Stimulated activated CD4-positive, alpha-beta T cell treated with anti-CD3 and anti-CD28 coated beads, Interleukin-4, amount 100 ng/mL, for 24 hours (primary cell): Measurements from ENCODE around the gene AGMO.
"Not testable (repeated sequence)": the region's sequence is repeated elsewhere in the genome, so short reads cannot be mapped to it uniquely, and the experiment has no call there.

Source experiments
- DNase-seq: peaks from one replicate; pipeline ENCODE4 v3.0.0-alpha.2; 2020

AGMO gene

DNA sequence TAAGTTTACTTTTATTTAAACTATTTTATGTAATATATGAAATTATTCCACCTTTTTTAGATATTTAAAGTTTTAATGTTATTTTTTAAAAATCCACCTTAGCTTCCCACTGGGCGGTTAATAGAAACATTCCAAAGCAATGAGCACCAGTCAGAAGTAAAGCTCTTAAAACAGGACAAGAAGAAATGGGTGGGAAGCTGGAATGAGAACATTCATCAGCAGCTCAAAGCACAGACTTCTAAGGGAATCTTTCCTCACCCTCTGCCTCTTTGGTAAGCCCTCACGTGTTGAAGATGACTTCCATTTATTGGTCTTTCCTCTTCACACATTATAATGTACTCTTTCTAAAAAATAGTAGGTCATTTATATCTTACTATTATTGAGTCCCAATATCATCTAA, 3.1 kb downstream of the AGMO start:
- DNase-seq: no peak

DNA sequence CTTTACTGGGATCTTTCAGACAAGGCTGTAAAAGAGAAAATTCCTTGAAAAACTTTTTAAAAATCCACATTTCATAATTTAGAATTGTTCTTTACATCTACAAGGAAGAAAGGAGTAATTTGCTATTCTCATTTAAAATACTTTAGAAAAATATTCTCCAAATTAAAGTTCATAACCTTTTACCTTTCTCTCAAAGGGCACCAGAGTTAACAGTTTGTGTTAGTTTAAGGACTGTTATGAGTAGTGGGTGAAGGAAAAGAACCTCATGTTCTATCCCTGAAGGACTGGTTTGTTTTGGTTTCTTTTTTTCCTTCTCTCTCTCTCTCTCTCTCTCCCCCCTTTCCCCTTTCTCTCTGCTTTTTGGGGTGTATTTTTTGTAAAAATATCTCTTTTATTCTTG, 4.1 kb downstream of the AGMO start:
- no peak for DNase-seq

DNA sequence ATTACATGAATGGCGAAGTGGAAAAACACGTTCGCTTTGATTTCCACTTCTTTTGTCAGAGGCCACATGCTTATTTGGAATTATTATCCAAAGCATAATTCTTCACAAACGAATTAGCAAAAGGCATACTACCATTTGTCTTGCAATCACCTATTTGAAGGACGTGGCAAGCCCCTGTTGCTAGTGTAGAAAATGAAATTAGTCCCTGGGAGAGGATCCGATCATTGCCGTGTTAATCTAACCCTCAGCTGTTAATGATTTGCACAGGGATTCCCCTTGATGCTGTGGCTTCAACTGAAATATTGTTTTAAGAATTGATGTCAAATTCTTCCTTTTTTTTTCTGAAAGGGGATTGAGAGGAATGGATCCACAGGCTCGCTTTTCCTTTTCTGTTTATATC, 4.6 kb downstream of the AGMO start:
- no peak for DNase-seq

DNA sequence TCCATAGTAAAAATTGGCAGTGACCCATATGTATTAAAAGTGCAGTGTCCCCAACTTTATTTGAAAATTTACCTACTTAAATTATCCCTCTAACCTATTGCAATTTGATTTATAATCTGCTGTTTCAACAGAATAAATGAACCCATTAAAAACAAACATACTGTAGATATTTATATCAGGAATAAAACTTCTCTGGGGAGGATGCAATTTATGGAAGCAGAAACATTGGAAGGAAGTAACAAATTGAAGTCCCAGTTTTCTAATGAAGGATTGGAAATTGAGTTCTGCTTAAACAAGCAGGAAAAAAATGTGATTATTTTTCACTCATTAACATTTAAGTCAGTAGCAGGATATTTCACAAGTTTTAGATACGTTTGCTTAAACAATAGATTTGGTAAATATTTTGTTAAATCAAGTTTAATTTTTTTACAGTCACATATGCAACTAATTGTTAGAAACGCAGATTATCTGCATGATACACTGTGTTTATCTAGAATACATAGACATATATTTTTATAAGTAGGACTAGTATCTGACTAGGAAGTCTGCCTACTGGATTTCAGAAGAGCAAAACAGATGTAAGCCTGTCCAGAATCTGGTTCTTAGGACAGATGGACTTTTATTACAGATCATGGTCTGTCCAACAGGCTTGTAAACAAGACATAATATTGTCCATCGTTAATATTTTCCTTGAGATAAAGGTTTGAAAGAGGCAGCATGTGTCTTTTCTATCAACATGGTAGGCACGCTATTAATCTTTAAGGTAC, 5.3 kb downstream of the AGMO start:
- no peak for DNase-seq

DNA sequence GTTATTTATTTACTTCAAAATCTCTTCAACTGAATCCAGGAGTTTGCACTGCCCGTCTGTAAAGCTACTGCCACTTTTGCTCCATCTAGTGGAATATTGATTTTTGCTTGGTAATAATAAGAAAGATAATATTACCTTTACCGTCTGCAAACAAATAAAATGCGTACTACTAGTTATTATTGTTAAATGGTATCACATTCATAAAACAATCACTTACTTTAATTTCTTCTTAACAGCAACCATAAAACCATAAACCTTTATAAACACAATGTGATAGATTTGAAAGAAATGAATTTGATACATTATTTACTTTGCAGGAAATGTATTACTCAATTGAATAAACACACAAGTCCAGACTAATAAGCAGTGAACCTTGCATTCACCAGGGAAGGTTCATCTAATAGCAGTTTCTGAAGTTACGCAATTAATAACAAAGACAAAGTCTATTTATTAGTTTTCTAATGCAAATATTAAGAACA, 6.4 kb downstream of the AGMO start:
- DNase-seq: no peak

DNA sequence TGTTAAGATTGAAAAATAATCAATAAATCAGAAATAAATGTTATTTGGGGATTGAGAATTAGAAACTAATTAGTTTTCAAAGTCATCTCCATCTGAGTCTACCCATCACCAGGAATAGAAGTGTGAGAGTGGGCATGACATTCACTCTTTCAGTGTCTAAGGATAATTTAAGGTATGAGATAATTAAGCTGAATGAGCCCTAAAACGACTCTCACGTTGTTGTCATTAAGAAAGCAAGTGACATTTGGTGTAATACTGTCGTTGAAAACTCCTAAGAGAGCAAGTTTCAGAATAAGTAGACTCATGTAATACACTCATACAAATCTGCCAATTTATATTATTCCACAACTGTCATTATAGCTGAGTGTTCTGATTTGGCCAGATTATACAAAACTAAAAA, 7.1 kb downstream of the AGMO start:
- no peak for DNase-seq

DNA sequence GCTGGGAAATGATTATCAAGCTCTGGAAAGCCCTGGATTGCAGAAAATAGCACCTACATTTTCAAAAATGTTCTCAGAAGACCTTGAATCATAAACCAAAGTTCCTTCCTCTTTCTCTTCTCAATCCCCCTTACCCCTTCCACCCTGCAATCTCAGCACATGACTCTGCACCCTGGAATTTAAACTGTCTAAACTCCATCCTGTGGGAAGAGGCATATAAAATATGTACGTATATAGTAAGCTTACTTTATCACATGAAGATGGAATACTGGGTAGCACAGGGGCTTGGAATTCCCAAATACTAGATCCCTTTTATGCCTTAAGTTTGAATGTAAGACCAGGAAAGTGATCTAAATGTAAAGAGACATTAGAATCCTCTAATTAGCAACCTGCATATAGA, 7.7 kb downstream of the AGMO start:
- no peak for DNase-seq

DNA sequence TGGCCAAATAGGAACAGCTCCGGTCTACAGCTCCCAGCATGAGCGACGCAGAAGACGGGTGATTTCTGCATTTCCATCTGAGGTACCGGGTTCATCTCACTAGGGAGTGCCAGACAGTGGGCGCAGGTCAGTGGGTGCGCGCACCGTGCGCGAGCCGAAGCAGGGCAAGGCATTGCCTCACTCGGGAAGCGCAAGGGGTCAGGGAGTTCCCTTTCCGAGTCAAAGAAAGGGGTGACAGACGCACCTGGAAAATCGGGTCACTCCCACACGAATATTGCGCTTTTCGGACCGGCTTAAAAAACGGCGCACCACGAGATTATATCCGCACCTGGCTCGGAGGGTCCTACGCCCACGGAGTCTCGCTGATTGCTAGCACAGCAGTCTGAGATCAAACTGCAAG, 14.5 kb downstream of the AGMO start:
- not testable (repeated sequence) for DNase-seq

DNA sequence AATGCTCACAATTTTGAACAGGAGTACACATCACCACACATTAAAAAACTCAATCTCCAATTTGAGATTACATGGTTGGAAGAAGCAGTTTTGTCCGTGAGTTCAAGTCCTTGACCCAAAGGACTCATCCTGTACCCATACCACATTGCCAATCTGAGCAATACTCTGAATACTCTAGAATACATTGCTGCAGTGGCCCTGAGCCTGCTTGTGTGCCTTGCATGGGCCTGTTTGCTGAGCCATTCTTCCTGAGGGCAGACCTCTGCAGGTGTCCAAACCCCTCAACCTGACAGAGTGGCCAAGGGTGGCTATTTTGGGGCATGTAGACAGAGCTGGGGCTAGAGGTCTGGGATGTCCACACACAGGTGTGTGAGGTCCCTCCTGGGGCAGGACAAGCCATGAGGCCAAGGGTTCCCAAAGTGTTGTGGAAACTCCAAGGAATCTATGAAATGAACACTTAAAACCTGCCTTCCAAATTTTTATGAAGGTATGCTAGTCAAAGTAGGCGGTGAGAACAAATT, 15.5 kb downstream of the AGMO start:
- no peak for DNase-seq

DNA sequence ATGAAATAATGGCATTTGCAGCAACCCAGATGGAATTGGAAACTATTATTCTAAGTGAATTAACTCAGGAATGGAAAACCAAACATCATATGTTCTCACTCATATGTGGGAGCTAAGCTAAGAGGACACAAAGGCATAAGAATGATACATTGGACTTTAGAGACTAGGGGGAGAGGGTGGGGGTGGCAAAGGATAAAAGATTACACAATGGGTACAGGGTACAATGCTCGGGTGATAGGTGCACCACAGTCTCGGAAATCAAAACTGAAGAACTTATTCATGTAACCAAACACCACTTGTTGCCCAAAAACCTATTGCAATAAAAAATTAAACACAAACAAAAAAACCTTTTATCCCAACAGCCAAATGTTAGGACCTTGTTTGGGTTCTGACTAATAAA, 17.8 kb downstream of the AGMO start:
- DNase-seq: no peak

DNA sequence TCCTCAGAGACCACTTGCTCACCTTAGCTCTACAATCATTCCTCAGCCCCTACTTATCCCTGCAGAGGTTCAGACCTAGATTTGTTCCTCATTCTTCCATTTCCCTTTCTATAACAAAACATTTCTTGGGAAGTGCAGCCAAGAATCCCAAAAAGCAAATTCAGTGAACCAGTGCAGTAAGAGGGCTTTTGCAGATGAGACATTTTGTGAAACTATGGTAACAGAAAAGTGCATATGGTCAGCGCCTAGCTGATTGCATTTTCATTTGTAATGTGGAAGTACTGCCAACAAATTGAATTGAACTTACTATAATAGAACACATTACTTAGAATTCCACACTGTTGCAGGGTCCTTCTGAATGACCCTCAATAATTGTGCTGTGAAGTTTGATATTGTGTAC, 18.6 kb downstream of the AGMO start:
- DNase-seq: no peak

DNA sequence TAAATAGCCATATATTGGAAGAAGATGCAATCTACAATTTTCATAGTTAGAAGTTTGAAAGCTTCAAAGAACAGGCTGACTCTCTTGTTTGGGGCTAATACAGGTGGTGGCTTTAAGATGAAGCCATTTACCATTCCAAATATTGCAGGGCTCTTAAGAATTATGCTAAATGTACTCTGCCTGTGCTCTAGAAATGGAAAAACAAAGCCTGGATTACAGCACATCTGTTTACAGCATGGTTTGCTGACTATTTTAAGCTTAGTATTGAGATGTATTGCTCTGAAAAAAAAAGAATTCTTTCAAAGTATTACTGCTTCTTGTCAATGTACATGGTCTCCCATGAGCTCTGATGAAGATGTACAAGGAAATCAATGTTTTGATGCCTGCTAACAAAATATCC, 34.2 kb downstream of the AGMO start:
- DNase-seq: no peak

DNA sequence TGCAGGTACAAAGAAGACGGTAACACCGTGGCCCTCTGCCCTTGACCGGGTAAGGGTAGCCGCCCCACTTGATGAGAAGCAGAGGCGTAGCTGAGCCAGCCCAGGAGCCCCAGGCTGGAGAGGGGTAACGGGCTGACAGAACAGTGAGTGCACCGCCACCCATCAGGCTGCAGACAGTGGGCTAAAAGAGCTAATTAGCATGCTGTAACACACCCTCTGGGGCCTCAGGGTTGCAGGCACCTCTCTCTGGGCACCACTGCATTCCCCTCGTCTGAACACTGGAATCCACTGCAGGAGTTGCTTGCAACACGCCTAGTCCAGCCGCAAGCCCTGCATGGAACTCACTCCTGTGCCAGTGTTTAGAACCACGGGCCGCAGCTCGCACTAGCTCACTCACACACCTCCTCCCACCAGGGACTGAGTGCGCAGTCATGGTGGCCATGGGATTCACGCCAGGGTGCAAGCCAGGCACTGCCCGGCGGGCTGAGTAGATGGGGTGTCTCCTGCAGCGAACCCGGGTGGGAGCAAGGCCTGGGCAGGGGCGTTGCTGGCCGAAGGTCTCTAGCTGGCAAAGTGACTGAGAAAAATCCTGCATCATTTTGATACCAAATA, 36.1 kb downstream of the AGMO start:
- DNase-seq: no peak

DNA sequence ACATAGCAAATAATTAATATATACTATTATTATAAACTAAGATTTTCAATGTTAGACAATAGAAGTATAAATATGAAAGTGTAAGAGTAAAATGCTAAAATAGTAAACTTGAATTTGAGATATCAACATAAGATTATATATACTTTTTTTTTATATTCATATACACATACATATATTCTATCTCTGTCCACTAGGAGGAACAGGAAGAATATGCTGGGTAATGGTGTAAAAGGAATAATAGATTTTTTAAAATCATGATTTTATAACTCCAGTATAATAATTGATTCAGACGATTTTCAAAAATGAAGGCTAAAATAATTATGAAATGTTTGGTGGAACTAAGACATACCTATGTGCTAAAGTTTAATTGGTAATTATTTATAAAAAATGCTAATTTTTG, 37.7 kb downstream of the AGMO start:
- no peak for DNase-seq

DNA sequence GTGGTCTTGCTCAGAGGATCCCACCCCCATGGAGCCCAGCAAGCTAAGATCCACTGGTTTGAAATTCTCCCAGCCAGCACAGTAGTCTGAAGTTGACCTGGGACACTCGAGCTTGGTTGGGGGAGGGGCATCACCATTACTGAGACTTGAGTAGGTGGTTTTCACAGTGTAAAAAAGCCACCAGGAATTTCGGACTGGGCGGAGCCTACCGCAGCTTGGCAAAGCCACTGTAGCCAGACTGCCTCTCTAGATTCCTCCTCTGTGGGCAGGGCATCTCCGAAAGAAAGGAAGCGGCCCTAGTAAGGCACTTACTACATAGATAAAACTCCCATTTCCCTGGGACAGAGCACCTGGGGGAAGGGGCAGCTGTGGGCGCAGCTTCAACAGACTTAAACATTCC, 44.0 kb downstream of the AGMO start:
- DNase-seq: not testable (repeated sequence)

DNA sequence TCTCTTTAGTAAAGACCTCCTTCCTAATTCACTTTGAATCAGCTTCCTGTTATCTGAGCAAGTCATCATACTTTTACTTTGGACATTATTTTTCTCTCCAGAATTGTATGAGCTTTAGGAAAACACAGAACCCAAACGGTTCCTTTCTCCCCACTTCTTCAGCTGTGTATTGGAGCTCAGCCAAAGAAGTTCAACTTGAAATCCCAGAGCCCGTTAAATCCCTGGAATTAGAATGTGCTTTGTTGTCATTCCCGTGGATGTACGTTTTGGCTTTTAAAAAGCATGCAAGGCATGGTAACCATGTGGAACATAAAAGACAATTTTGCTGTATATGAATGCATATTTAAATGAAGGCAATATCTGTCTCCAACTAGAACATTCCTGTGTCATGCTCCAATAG, 46.6 kb downstream of the AGMO start:
- DNase-seq: no peak

DNA sequence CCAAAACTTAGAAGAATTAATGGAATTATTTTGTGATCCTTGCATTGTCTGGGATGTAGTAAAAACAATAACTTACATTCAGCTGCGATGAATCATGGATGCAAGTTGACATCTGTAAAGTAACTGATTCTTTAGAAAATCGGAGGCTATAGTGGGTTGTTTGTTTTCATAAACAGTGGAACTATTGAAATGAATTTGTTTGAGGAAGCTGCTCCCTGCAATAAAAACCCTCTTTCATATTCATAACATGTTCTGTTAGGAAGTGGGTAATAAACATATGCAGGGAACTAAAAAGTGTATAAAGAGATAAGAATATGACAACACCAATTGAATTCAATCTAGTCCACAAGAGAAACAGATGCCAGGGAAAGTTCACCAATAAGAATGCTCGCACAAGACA, 53.6 kb downstream of the AGMO start:
- DNase-seq: no peak

DNA sequence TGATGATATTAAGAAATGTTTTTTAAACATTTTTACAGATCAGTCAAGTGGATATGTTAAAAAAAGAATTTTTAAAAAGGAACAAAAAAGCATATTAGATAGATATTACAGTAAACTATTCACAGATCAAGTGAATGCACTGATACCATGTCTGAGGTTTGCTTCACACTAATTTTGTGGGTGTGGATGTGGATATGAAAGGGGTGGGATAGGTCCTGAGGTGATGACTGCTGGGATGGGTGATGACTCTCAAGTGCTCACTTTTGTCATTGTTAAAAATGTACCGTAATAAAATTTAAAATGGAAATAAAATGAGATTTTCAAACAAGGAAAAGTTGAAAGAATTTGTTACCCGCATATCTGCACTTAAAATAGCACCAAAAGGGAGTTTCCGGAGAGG, 54.1 kb downstream of the AGMO start:
- DNase-seq: no peak

DNA sequence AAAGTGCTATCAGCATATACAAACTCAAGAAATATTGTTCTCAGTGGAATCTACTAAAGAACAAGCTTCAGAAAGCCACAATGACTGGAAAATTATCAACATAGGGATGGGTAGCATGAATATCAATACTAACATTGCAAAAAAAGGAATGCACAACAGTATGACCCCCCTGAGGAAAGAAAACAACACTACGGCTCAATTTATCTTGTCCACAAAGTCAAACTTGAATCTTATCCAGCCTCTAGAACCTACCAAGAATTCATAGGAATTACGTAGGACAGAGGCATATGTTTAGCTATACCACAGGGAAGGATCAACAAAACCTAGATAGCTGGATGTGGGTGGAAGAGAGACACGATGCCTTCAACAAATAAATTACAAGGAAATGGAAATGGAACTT, 54.6 kb downstream of the AGMO start:
- DNase-seq: no peak

DNA sequence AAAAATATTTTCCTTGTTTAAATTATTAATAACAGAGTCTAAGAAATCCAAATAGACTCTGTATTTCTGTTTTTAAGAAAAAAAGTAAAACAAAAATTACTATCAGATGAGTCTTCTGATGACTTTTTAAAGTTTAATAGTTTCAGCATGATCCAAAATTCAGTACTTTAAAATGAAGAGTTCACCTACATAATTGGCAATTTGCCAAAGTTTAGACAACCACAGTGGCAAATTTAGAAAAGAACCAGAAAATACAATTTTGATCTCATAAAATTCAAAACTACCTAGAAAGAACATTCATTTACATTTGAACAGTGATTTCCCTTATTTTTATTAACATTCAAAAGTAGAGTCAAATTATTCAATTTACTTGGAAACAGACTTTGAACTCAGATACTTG, 56.1 kb downstream of the AGMO start:
- no peak for DNase-seq

DNA sequence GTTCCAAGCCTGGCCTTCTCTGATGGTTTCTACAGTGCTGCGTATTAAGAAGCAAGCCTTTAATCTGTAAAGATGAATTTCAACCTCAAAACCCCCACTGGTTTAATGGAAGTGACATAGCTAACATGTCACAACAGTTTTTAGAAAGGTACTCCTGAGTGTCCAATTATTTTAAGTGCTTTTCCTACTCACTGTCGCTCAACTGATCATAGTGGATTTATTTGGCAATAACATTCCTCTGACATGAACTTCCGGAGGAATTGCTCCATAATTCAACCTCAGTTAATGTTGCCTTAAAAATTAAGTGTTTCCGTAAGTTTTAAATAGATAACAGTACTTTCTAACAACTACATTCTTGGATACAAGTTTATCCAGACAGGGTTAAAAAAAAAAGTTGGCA, 57.5 kb downstream of the AGMO start:
- no peak for DNase-seq

DNA sequence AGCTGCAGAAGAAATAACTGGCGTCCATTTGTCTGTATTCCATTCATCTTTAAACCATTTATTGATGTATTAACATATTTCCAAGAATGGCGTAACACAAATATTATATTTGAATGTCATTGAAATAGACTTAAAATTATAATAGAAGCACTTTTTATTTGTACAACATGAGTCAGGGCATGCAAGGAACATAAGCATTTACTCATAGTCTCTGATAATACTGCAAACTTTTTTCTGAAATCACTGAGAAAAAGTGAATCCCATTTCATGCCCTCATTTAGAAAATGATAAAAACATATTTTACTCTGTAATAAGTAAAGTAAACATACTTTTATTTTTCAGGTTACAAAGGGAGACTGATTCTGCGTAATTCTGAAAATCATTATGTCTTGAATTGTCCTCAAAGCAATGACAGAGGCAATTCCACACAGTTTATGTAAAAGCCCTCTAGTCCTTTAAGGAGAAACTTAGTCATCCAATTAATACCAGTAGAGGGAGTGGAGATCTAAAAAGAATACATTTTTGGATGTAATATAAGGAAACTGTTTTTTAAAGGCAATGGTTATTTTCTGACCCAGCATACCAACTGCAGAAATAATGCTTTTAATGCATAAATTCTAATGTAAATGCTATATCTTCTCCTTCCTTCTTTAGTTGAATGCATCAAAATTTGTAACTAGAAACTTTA, 58.1 kb downstream of the AGMO start:
- no peak for DNase-seq

DNA sequence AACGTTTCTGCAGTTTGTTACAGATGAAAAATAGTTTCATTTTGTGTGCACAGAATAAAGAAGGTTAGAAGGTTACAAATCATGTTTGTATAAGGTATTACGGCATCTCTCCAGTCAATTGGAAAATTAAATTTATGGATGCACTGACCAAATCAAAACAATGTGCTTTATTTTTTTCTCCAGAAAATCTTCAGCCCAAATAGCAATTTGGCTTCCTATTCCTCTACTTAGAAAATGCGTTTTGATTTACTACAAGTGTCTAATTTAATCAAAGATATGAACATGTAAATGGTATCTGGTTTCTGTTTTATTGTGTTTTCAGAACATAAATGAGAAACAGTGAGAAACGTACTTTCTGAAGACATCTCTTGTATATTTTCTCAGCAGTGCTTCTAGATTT, 63.4 kb downstream of the AGMO start:
- DNase-seq: no peak

DNA sequence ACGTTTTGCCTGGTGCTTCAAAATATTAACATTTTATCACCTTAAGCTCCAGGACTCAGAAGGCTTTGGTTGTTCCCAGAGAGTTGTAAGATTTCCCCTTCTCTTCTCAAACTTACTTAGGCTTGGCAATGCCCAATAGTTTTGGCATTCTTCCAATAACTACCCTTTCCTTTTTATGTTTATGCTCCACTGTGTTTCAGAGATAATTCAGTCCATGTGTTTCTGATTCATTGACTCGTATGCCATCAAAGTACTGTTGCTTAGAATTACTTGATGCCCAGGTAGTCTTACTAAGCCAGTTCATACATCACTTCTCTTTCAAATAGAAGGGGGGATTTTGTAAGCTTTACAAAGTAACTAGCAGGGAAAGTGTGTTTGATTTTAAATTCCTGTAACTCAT, 66.6 kb downstream of the AGMO start:
- DNase-seq: no peak
